Gastroesophageal sphincter (tissue), 4 donors: ENCODE data around the gene FBXO46. TPM values are rescaled to one million over a fixed set of nuclear protein-coding genes. Genes with fewer than 3 reads are reported as not detected.
A peak's percentile ranks its signal among the peaks of the same experiment; 100 is the strongest.

Source experiments
- ATAC-seq: fragments of 150-250 bp; one replicate; pipeline ENCODE4 v1.9.1; 2016; ENCODE audit warnings: mild to moderate bottlenecking, moderate library complexity
- H3K27ac ChIP-seq, 4 donors: fragments of 200-600 bp; sonication (generic) in 3 of 4; 1 replicate in 3 of 4; 2 replicates in 1 of 4; pipeline ENCODE4 v1.5.1; 2016 to 2019
- H3K27me3 ChIP-seq: fragments of 200-600 bp; sonication (generic); one replicate; pipeline ENCODE4 v1.5.1; 2019
- H3K36me3 ChIP-seq, 2 donors: fragments of 200-600 bp; sonication (generic); one replicate each; pipeline ENCODE4 v1.5.1; 2019; ENCODE audit warnings: control low read depth in 1 of 2
- H3K4me1 ChIP-seq, 3 donors: fragments of 200-600 bp; sonication (generic); 1 replicate in 2 of 3; 2 replicates in 1 of 3; pipeline ENCODE4 v1.5.1; 2016 to 2019; ENCODE audit warnings: control low read depth in 2 of 3
- H3K4me3 ChIP-seq, 2 donors: fragments of 200-600 bp; sonication (generic); one replicate each; pipeline ENCODE4 v1.5.1; 2019; ENCODE audit warnings: mild to moderate bottlenecking in 1 of 2, moderate library complexity in 1 of 2
- H3K9me3 ChIP-seq, 3 donors: fragments of 200-600 bp; sonication (generic); one replicate each; pipeline ENCODE4 v1.5.1; 2017 to 2019; ENCODE audit warnings: control low read depth in 2 of 3
- CTCF ChIP-seq, 4 experiments: fragments of 200-600 bp in 2 of 4; fragments of 450-650 bp in 2 of 4; sonication (generic) in 1 of 4; IDR thresholded peaks; one replicate each; pipeline ENCODE4 v1.5.1; 2017 to 2019; ENCODE audit warnings: antibody characterized with exemption in 4 of 4, mild to moderate bottlenecking in 2 of 4, moderate library complexity in 2 of 4
- EP300 ChIP-seq: sonication (generic); formaldehyde crosslinking; IDR thresholded peaks from one replicate; pipeline ENCODE4 v1.6.1; 2017; ENCODE audit warnings: antibody characterized with exemption, mild to moderate bottlenecking
- POLR2A ChIP-seq, 2 donors: fragments of 450-650 bp; IDR thresholded peaks; one replicate each; pipeline ENCODE4 v1.6.1; 2017; ENCODE audit warnings: antibody characterized with exemption in 2 of 2, mild to moderate bottlenecking in 2 of 2, moderate library complexity in 1 of 2
- POLR2AphosphoS5 ChIP-seq: sonication (generic); formaldehyde crosslinking; IDR thresholded peaks from one replicate; pipeline ENCODE4 v1.6.1; 2017; ENCODE audit warnings: antibody characterized with exemption
- WGBS, 2 donors: methylation state at CpG; one replicate each; pipeline ENCODE4 v1.1.5; 2018; ENCODE audit warnings: low coverage in 1 of 2; 5-methylcytosine and 5-hydroxymethylcytosine counted together
- total RNA-seq, 4 donors: library from RNA; depleted of rRNA; stranded (reverse); fragments of >200 nt; gene quantifications; one replicate each; pipeline ENCODE4 v1.1.0, GENCODE V29; 2016

FBXO46 gene
- total RNA-seq, 4 donors from 2014 or later = 12.1 to 20.5 (median 14.9) TPM

- H3K4me1 ChIP-seq = peaks cover 3 to 61% (median 36%) of the 10 kb centered on the region in 3 donors
- peak overlapping the region; percentile 86 to 99 (median 98) for H3K27ac ChIP-seq
- WGBS, 2 donors = 20 to 26% methylated on average over 1 to 3 of the region's 23 CpGs
- ATAC-seq = no peak
- H3K36me3 ChIP-seq = no peaks in the 10 kb centered on the region
- TF ChIP-seq CTCF (IDR thresholded peaks at IDR 0.05) = no peak
- TF ChIP-seq POLR2A (IDR thresholded peaks at IDR 0.05) = no peak
- no peak for TF ChIP-seq EP300
- TF ChIP-seq POLR2AphosphoS5 = no peak
- no peaks in the 10 kb centered on the region for H3K9me3 ChIP-seq
- peak overlapping the region in 1 of 2 donors; percentile 93 for H3K4me3 ChIP-seq
- H3K27me3 ChIP-seq = no peaks in the 10 kb centered on the region
Measured at GRCh38 chr19:45765702-45766295, 35.1 kb upstream of the FBXO46 start.

DNA sequence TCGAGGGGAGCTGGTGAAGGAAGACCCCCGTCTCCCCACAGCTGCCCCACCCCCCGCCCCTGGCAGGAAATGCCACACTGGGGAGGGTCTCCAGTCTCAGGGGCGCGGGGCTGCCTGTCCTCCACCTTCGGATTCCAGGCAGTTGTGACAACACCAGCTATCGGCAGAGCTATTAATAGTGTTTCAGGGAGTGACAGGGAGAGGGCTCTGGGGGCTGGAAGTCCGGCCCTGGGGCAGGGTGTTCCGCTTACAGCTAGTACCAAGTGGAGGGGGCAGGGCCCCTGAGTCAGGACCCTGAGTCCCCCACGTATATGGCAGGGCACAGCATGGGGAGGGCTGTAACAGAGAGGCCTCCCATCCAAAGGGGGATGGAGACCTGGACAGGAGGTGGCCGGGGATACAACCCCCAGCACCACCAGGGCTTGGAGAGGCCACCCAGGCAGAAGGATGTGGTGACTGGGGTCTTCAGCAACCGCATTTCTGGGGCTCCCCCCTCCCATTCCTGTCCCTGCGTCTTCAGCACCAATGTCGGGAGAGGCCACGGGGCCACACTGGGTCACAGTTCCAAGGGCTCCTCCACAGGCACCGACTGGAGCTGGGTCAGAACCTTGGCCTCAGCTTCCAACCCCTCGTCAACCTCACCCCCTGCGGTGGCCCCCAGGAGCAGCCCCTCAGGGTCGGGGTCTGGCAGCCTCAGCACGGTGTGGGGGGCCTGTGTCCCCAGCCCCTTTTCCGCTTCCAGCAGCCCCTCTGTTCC is 34.4 kb upstream of the FBXO46 start:
- no peaks in the 10 kb centered on the region for H3K36me3 ChIP-seq
- 19 to 43% methylated on average over 4 to 8 of the region's 21 CpGs for WGBS, 2 donors
- peak overlapping the region; percentile 86 to 99 (median 98) for H3K27ac ChIP-seq
- peaks cover 3 to 55% (median 35%) of the 10 kb centered on the region in 3 donors for H3K4me1 ChIP-seq
- H3K27me3 ChIP-seq = no peaks in the 10 kb centered on the region
- no peaks in the 10 kb centered on the region for H3K9me3 ChIP-seq
- peak overlapping the region in 1 of 2 donors; percentile 93 for H3K4me3 ChIP-seq
- ATAC-seq = no peak
- no peak for TF ChIP-seq POLR2AphosphoS5
- TF ChIP-seq CTCF (IDR thresholded peaks at IDR 0.05) = no peak
- TF ChIP-seq EP300 = no peak

DNA sequence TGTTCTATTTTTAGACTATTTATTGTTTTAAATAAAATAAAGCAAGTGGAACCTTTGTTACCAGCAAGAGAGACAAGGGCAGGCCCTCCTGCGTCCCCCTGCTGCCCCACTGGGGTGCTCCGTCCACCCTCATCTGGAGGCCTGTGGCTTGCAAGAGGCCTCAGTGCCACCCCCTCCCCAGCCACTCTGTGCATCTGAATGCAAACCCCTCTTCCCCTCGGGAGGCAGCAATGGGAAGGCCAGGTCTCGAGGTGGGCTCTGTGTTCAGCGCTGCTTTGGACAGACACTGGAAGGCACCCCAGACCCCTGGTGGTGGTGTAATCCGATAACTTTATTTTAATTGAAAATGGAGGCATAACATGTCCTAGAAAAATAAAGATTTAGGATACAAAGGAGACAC is 33.8 kb upstream of the FBXO46 start:
- peak overlapping the region; percentile 86 to 99 (median 98) for H3K27ac ChIP-seq

DNA sequence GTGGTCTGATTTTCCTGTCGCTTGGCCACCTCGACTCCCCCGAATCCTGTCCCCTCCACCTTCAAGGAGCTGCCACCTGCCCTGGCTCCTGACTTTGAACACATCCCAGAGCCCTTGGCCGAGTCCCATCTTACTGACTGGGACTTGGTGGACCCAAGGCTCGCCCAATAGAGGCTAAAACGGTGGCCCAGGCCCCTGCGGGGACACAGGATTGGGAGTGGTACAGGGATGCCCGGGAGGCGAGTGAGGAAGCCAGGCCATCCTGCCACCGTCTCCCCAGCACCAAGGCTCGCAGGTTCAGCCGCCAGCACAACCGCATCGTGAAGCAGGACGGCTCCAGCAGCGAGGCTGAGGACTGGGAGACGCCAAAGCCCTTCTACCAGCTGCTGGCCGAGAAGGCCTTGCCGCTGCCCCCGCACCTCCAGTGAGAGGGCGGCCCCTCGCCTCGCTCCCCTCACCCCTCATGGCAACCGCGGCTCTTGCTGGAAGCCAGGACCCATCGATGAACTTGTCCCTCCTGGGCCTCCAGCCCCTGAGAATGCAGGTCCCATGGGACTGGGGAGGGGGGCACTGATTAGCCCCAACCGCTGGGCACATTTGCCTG is 33.1 kb upstream of the FBXO46 start:
- WGBS, 2 donors = 80 to 100% methylated on average over 1 of the region's 27 CpGs
- peak overlapping the region in 1 of 2 donors; percentile 16 for H3K4me3 ChIP-seq
- no peak for ATAC-seq
- H3K27me3 ChIP-seq = no peaks in the 10 kb centered on the region
- H3K27ac ChIP-seq = peak overlapping the region; percentile 86 to 99 (median 98)
- H3K36me3 ChIP-seq = no peaks in the 10 kb centered on the region
- TF ChIP-seq EP300 (no peak), POLR2AphosphoS5 (no peak), CTCF (IDR thresholded peaks at IDR 0.05) (no peak), POLR2A (IDR thresholded peaks at IDR 0.05) (no peak)
- H3K9me3 ChIP-seq = no peaks in the 10 kb centered on the region
- H3K4me1 ChIP-seq = peaks cover 3 to 51% (median 35%) of the 10 kb centered on the region in 3 donors

More for the DNA sequence above, 33.8 kb upstream of the FBXO46 start:
- peak overlapping the region in 1 of 2 donors; percentile 16 for H3K4me3 ChIP-seq
- H3K9me3 ChIP-seq = no peaks in the 10 kb centered on the region
- WGBS, 2 donors = no CpG with 5 or more reads among the region's 6 CpGs
- peaks cover 3 to 51% (median 35%) of the 10 kb centered on the region in 3 donors for H3K4me1 ChIP-seq
- TF ChIP-seq POLR2AphosphoS5 = no peak
- TF ChIP-seq EP300 = no peak
- TF ChIP-seq CTCF (IDR thresholded peaks at IDR 0.05) = no peak
- TF ChIP-seq POLR2A (IDR thresholded peaks at IDR 0.05) = no peak
- ATAC-seq = no peak
- no peaks in the 10 kb centered on the region for H3K36me3 ChIP-seq
- H3K27me3 ChIP-seq = no peaks in the 10 kb centered on the region
